Measurements from ENCODE around the gene STAG3.
"Not testable (repeated sequence)": the region's sequence is repeated elsewhere in the genome, so short reads cannot be mapped to it uniquely, and the experiment has no call there.

Gene STAG3

GRCh38 chr7:100173806-100174495, 3.8 kb upstream of the STAG3 start:
- no peak for DNase-seq (ENCODE audit: low spot score)

DNA sequence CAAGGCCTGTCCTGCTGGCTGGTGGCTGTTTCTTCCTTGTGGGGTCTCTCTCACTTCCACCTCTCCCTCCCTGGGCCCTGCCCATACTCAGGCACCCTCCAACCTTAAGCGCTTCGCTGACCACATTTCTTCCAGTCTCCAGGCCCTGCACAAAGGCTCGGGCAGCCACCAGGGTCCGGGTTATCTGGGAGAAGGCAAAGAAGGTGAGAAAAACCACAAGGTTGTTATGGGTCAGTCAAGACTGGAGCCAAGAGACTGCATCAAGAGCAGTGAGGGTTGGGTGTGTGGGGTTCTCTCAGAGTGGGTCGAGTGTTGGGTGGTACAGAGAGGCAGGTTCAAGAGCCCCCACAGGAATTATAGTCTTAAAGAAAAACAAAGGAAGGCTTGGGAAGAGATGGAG, 3.1 kb upstream of the STAG3 start:
- no peak for DNase-seq (ENCODE audit: low spot score)

- DNase-seq (ENCODE audit: low spot score): no peak
Measured at GRCh38 chr7:100175296-100175935, 2.3 kb upstream of the STAG3 start.

- no peak for DNase-seq (ENCODE audit: low spot score)
Measured at GRCh38 chr7:100176096-100177044, 1.3 kb upstream of the STAG3 start.

- DNase-seq (ENCODE audit: low spot score): not testable (repeated sequence)
Measured at GRCh38 chr7:100180084-100180483, 2.4 kb downstream of the STAG3 start.

DNA sequence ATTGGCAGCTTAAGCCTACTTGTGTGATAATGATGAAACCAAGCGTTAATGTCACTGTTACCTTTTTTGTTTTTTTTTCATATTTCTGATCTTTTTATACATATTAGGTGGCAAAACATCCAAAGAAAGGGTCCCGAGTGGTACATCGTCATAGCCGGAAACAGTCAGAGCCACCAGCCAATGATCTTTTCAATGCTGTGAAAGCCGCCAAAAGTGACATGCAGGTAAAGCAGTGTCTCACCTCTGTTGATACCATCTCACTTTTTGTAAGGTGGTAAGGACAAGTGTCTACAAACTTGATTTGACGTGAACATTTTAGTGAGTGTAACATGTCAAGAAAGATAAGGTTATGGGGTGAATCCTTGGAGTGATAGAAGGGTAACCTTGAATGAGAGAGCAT, 4.9 kb downstream of the STAG3 start:
- DNase-seq (ENCODE audit: low spot score): not testable (repeated sequence)

- DNase-seq (ENCODE audit: low spot score): not testable (repeated sequence)
Measured at GRCh38 chr7:100183090-100183489, 5.4 kb downstream of the STAG3 start.

DNA sequence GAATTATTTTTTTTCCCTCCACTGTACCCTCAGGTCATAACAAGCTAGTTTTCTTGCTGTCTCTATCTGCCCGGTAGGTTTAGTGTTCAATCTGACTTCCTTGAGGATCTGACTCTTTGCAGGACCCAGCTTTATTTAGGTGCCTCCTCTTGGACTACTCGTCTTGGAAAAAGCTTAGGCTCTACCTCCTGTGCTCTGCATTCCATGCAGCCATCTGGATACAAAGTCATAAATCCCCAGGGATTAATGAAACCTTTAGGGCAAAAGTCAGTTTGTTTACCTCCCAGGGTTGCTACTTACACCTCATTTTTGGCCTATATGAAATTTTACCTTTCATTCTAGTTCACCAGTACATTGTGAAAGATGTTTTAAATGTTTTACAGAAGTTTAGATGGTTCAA, 8.0 kb downstream of the STAG3 start:
- DNase-seq (ENCODE audit: low spot score): no peak

- DNase-seq (ENCODE audit: low spot score): no peak
Measured at GRCh38 chr7:100189061-100189460, 11.3 kb downstream of the STAG3 start.

- DNase-seq (ENCODE audit: low spot score): peak; percentile 24
Measured at GRCh38 chr7:100190048-100190711, 12.5 kb downstream of the STAG3 start.

DNA sequence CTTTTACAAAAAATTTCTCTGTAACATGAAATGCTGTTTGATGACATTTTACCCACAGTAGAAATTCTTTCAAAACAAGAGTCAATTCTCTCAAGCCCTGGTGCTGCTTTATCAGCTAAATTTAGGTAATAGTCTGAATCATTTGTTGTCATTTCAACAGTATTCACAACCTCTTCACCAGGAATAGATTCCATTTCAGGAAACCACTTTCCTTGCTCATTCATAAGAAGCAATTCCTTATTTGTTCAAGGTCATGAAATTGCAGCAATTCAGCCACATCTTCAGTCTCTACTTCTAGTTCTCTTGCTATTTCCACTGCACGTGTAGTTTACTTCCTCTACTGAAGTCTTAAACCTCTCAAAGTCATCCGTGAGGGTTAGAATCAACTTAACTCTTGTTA, 14.1 kb downstream of the STAG3 start:
- DNase-seq (ENCODE audit: low spot score): no peak

DNA sequence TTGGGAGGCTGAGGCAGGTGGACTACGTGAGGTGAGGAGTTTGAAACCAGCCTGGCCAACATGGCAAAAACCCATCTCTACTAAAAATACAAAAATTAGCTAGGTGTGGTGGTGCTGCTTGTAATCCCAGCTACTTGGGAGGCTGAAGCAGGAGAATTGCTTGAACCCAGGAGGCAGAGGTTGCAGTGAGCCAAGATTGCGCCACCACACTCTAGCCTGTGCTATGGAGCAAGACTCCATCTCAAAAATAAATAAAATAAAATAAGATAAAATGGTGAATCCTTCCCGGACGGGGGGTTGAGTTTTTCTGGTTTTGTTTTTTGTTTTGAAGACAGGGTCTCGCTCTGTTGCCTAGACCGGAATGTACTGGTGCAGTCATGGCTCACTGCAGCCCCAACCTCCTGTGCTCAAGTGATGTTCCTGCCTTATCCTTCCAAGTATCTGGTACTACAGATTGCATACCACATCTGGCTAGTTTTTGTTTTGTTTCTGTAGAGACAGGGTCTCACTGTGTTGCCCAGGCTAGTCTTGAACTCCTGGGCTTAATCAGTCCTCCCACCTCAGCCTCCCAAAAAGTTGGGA, 14.7 kb downstream of the STAG3 start:
- not testable (repeated sequence) for DNase-seq (ENCODE audit: low spot score)

- no peak for DNase-seq (ENCODE audit: low spot score)
Measured at GRCh38 chr7:100192969-100193368, 15.3 kb downstream of the STAG3 start.

DNA sequence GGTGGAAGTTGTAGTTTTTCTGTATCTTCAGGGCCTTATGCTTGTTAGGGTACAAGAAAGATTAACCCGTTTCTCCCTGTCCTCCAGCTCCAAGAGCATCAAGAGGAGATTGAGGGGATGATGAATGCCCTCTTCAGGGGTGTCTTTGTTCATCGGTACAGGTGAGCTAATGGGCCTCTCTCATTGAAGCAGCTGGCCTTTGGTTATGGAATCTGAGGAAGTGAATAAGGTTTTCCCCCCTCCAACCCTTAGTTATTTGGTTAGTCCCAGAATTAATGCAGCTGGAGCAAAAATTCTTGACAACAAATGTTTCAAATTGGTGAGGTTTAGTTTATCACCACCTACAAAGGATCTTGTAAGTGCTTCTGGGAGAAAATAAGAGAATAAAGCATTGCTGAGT, 17.5 kb downstream of the STAG3 start:
- DNase-seq (ENCODE audit: low spot score): no peak

- not testable (repeated sequence) for DNase-seq (ENCODE audit: low spot score)
Measured at GRCh38 chr7:100195901-100196322, 18.2 kb downstream of the STAG3 start.

DNA sequence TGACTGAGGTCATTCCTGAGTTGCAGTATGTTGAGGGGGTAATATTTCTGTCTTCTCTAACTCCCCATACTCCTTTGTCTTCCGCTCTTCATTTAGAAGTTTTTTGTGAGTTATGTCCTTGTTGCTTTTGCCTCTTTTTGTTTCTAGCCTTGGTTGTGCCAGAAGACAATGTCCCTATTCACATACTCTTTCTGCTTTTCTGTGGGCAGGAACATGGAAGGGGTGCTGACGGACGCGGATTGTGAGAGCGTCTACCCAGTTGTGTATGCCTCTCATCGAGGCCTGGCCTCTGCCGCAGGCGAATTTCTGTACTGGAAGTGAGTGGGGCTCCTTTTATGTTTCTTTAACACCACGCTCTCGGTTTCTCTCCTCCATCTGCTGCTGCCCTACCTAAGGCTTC, 20.5 kb downstream of the STAG3 start:
- DNase-seq (ENCODE audit: low spot score): no peak

DNA sequence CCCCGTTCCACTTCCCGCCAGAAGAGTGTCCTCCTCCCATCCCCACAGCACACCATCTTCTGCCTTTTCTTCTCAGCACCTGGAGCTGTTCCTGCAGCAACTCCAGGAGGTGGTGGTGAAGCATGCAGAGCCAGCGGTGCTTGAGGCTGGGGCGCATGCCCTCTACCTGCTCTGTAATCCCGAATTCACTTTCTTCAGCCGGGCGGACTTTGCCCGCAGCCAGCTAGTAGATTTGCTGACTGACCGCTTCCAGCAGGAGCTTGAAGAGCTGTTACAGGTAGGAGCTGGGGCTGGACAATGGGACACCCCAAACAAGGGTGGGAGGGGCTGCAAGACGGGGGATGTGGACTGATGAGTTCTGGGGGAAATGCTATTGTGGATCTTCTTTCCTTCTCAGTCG, 23.0 kb downstream of the STAG3 start:
- DNase-seq (ENCODE audit: low spot score): no peak

DNA sequence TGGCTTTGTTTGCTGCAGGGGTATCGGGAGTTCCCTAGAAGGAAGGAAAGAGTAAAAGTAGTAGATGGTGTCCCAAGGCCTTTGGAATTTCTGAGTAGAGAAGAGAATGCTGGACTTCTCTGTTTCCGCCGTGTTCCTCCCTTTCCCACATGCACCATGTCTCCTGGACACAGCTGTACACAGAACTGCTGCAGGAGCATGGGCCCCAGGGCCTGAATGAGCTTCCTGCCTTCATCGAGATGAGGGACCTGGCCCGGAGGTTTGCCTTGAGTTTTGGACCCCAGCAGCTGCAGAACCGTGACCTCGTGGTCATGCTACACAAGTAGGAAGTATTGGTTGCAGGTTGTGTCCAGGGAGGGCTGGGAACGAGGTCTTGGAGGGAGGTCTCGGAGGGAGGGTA, 26.7 kb downstream of the STAG3 start:
- no peak for DNase-seq (ENCODE audit: low spot score)

- DNase-seq (ENCODE audit: low spot score): no peak
Measured at GRCh38 chr7:100208911-100209408, 31.2 kb downstream of the STAG3 start.

DNA sequence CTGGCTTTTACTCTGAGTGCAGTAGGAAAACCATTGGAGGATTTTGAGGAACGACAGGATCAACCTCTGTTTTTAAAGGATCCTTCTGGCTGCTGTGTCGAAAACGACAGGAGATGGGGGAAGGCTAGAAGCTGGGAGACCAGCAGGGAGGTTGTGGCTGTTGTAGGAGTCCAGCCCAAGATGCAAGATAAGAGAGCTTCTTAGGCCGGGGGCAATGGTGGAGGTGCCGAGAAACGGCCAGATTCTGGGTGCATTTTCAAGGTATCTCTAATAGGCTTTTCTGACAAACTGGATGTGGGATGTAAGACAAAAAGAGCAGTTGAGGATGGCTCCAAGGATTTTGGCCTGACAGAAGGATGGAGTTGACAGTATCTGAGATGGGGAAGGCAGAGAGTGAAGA, 31.8 kb downstream of the STAG3 start:
- no peak for DNase-seq (ENCODE audit: low spot score)

DNA sequence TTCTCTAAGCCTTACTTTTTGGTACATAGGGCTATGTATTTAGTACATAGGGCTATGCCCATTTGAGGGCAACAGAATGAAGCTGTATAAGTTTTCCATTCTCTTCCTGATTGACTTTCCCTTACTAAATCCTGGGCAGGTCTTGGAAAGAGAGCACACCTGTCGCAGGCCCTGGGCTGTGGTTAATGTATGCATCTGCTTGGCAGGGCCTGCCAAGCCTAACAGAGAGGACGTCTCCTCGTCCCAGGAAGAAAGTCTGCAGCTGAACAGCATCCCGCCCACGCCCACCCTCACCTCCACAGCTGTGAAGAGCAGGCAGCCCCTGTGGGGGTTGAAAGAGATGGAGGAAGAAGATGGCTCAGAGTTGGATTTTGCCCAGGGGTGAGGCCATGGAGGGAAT, 33.1 kb downstream of the STAG3 start:
- no peak for DNase-seq (ENCODE audit: low spot score)

- no peak for DNase-seq (ENCODE audit: low spot score)
Measured at GRCh38 chr7:100211342-100211780, 33.6 kb downstream of the STAG3 start.

Data from kidney tubule cell (primary cell).